GM18511 (cell line): ENCODE data around the gene CYP46A1.

Experiments used
- ATAC-seq: cut with Tn5 transposase; IDR thresholded peaks from one replicate; pipeline ENCODE4 v1.9.1; 2021; ENCODE audit warnings: mild to moderate bottlenecking, moderate library complexity; ENCODE audit not compliant: unreplicated experiment

The CYP46A1 gene

DNA sequence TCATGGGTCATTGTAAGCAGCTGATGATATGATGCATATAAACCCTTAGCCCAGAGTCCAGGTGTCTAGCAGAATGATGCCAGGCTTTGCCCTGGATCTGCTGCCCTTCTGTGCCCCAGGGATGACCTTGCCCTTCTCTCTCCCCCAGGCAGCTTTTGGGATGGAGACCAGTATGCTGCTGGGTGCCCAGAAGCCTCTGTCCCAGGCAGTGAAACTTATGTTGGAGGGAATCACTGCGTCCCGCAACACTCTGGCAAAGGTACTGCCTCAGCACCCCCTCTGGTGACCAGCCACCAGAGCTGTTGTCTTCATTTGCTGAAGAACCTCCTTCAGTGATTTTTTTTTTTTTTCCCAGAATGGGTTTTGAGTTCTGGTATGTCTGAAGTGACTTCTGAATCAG lies 23.3 kb downstream of the CYP46A1 start:
- no peak for ATAC-seq

GRCh38 chr14:99707921-99708320 lies 23.8 kb downstream of the CYP46A1 start:
- ATAC-seq: no peak

DNA sequence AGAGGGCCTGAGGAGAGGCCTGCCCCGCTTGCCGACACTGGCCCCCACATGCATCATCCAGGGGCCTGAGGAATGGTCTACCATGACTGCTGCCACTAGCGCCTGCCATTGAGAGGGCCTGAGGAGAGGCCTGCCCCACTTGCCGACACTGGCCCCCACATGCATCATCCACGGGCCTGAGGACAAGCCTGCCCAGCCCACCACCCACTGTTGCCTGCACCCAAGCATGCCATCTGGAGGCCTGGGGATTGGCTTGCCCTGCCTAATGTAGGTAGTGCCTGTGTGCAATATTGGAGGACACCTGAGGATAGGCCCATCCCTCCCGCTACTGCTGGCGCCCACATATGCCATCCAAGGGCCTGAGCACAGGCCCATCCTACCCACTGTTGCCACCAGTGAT lies 24.4 kb downstream of the CYP46A1 start:
- ATAC-seq: no peak

DNA sequence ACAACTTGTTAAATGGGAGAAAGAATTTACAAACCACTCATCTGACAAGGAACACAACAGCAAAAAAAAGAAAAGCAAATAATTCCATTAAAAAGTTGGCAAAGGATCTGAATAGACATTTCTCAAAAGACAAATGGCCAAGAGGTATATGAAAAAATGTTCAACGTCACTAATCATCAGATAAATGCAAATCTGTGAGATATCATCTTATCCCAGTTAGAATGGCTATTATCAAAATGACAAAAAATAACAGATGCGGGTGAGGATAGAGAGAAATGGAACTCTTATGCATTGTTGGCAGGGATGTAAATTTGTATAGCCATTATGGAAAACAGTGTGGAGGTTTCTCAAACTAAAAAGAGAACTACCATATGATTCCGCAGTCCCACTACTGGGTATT lies 29.9 kb downstream of the CYP46A1 start:
- no peak for ATAC-seq

DNA sequence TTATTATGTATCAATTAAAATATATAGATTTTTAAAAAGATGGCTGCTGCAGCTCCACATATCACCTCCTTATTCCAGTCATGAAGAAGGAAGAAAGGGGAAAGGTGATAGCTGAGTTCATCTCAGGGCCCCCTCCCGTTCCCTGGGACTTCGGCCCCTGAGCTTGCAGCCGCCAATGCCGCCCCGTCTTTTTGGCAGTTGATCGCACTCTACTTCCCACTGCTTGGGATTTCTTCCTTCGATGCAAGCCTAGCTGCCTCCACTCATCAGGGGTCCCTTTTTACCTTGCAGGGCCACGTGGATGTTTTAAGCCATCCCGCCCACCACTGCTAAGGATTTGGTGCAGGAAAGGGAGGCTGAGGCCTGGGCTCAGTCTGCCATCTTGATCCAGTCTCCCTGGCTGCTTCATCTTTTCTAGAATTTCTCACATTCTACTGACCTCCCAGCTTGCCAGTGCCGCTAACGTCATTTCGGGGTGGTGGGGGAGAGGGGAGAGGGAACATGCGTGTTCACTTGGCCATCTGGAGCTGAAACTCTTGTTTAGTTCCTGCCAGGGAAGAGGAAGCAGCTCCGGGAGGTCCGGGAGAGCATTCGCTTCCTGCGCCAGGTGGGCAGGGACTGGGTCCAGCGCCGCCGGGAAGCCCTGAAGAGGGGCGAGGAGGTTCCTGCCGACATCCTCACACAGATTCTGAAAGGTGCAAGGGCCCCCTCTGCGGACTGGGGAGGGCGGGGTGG lies 31.3 kb downstream of the CYP46A1 start:
- ATAC-seq: no peak

DNA sequence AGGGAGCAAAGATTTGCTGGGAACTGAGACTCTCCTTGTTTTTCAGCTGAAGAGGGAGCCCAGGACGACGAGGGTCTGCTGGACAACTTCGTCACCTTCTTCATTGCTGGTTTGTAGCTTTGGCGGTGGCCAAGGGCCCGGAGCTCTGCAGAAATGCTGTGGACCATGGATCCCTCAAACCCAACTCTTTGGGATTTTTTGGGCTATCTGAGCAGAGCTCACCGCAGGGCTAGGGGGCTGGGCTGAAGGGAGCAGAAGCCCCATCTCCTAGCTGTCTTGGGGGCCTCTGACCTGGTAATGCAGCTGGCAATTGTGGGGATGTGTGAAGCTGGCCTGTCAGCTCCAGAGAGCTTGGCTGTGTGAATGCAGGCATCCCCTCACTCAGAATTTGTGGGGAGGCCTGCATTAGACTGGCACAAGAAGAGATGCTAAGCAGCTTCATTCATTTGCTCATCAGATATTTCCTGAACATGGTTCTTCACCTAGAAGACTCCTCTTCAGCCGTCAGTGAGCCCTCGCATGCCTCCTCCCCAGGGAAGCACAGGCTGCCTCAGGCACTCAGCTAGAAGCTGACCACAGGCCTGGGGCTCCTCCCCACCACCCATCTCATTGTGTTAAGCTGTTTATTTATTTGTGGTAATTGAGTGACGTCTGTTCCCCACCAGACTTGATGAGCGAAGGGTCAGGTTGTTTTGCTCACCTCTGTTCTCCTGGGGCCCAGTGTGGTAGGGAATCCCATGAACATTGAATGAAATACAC lies 32.2 kb downstream of the CYP46A1 start:
- no peak for ATAC-seq

GRCh38 chr14:99716850-99717681 lies 33.0 kb downstream of the CYP46A1 start:
- no peak for ATAC-seq

DNA sequence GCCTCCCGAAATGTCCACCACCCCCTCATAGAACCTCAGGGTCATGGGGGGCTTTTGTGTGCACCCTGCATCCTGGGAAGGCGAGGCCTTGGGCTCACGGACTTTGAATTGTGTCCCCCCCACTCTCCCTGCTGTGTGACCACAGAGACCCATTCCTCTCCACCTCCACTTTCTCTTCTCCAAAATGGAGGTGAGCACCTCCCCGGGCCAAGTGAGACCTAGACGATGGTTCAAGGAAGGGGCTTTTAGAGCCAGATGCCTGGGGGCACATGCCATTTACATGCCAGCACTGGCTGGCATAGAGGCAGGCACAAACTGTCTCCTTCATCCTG lies 33.5 kb downstream of the CYP46A1 start:
- ATAC-seq: no peak

DNA sequence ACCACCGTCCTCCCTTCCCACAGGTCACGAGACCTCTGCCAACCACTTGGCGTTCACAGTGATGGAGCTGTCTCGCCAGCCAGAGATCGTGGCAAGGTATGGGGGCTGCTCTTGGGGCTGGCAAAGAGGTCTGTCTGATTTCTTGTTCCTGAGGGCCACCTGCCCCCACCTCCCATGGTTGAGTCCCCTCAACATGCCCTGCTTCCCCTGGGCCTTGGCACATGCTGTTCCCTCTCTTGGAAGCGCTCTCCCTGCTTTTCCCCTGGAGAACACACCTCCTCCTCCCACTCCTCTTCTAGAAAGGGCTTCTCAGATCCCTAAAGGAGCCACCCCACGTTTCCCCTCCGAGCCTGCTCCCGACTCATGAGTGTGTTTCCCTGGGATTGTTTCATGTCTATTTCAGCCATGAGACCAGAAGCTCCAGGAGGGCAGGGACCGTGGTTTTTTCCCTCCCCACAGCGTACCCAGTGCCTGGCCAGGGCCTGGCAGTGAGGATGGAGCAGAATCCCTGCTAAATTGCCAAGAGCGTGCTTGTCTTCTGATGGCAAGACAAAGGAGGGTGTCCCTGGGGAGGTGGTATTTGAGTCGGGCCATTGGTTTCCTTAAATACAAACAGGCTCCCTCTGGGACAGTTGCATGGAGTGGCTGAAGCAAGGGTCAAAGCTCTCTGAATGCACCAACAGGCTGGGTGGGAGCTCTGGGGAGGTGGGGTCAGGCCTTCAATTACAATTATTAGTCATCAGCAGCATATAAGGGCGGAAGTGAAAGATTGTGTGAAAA lies 34.1 kb downstream of the CYP46A1 start:
- ATAC-seq: peak; percentile 98

- peak; percentile 80 for ATAC-seq
Observed at GRCh38 chr14:99718811-99719192, 34.7 kb downstream of the CYP46A1 start.

- ATAC-seq: no peak
Observed at GRCh38 chr14:99720941-99721791, 37.1 kb downstream of the CYP46A1 start.

DNA sequence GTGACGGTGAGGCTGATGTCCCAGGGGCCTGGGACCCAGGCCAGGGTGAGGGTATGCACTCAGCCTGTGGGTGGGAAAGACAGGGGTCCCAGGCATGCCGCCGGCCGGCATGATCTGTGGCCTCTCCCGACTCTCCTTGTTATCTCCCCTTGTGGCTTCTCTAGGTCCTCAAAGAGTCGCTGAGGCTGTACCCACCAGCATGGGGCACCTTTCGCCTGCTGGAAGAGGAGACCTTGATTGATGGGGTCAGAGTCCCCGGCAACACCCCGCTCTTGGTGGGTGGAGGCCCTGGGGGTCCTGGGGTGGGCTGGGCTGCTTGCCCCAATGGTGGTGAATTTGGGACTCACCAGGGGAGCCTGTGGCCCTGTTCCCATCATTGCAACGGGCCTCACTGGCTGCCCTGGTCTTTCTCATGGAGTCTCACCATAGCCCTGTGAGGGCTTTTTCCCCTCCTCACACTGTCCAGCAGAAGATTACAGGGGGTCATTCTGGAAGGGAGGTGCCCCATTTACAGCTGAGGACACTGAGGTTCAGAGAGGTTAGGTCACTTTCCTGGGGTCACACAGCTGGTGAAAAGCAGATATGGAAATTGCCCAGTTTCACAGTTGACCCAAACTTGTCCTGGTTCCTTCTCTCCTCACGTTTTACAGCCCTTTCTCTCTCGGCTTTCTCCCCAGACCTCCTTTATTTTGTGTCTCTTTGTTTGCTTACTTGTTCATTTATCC lies 37.9 kb downstream of the CYP46A1 start:
- no peak for ATAC-seq

DNA sequence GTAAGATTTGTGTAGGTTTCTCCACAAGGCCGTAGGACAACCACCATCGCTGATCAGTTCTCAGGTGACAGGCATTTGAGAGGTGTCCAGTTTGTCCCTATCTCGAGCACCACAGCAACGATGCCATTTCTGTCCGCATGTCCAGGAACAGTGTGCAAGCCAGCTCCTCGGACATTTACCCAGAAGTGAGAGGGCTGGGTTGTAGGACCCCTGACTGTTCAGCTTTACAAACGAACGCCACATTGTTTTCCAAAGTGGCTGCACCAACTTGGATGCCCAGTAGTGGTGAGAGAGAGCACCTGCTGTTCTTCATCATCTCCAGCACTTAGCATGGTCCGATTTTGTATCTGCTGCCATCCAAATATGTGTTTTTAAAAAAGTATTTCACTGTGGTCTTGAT lies 38.6 kb downstream of the CYP46A1 start:
- ATAC-seq: no peak

DNA sequence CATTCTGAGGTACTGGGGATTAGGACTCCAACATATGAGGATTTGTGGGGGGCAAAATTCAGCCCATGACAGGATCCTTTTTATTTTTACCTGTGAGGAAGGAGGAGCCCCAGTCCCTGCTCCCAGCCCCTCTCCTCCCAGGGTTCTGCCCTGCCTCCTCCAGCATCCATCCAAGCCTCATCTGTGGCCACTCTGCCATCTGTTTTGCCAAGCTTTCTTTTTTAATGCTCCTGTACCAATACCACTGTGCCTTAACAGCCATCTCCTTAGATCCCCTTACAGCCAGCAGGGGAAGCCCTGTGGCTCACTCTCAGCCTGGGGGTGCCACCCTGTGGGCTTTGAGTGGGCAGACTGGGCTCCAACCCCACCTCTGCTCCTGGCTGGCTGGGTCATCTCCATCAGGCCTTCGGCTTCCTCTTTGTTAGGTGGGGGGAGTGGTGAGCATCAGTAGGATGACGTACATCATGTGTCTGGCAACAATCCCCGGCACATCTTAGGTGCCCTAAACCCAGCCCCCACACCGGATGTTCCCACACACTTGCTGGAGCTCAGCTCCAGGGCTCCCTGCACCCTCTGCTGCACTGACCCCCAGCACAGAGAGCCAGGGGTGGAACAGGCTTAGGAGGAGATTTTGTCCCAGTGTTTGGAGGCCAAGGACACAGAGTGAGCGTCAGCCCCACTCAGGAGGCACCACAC lies 40.2 kb downstream of the CYP46A1 start:
- ATAC-seq: no peak

GRCh38 chr14:99724939-99725773 lies 41.1 kb downstream of the CYP46A1 start:
- no peak for ATAC-seq

- ATAC-seq: no peak
Observed at GRCh38 chr14:99725774-99726537, 41.9 kb downstream of the CYP46A1 start.

DNA sequence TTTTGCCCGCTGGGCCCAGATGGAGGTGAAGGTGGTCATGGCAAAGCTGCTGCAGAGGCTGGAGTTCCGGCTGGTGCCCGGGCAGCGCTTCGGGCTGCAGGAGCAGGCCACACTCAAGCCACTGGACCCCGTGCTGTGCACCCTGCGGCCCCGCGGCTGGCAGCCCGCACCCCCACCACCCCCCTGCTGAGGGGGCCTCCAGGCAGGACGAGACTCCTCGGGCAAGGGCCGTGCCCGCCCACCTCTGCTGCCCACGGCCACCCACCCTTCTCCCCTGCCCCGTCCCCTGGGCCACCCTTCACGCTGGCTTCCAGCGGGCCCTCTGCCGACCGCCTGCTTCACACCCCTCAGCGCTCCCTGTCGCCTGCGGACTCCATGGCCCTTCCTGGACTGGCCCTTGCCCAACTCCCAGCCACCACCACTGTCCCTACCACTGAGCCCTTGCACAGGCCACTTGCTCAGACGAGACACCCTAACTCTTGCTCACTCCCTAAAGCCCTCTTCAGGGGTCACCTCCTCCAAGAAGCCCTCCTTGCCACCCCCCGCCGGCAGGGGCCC lies 42.5 kb downstream of the CYP46A1 start:
- ATAC-seq: no peak
